GM23338 (cell line): ENCODE measurements around the gene AP2A2. TPM values are rescaled to one million over a fixed set of nuclear protein-coding genes. Genes with fewer than 3 reads are reported as not detected.
A peak's percentile ranks its signal among the peaks of the same experiment; 100 is the strongest.

Experiments
- ATAC-seq: fragments of 200-7000 bp; cut with Tn5 transposase; 3 replicates; pipeline ENCODE4 v1.9.1; 2020
- DNase-seq: peaks from one replicate; pipeline ENCODE4 v3.0.0-alpha.2; 2015; ENCODE audit warnings: low spot score
- H2AFZ ChIP-seq: fragments of 200-600 bp; sonication (generic); 2 replicates; pipeline ENCODE4 v1.8.0; 2016; ENCODE audit warnings: antibody characterized with exemption, mild to moderate bottlenecking, moderate library complexity
- H3F3A ChIP-seq: fragments of 200-600 bp; sonication (generic); replicated peaks from 2 replicates; pipeline ENCODE4 v1.8.0; 2017; ENCODE audit warnings: antibody characterized with exemption, mixed run types, low read depth
- H3K27ac ChIP-seq: fragments of 200-600 bp; sonication (generic); 2 replicates; pipeline ENCODE4 v1.6.1; 2016; ENCODE audit warnings: low read depth
- H3K27me3 ChIP-seq: fragments of 200-600 bp; sonication (generic); 2 replicates; pipeline ENCODE4 v1.8.0; 2016; ENCODE audit warnings: mild to moderate bottlenecking, mixed run types, moderate library complexity; ENCODE audit not compliant: insufficient read depth
- H3K36me3 ChIP-seq: fragments of 200-600 bp; sonication (generic); 2 replicates; pipeline ENCODE4 v1.8.0; 2016; ENCODE audit warnings: mild to moderate bottlenecking; ENCODE audit not compliant: insufficient read depth
- H3K4me1 ChIP-seq: fragments of 200-600 bp; sonication (generic); 2 replicates; pipeline ENCODE4 v1.8.0; 2016; ENCODE audit warnings: mild to moderate bottlenecking, moderate library complexity; ENCODE audit not compliant: insufficient read depth
- H3K4me2 ChIP-seq: fragments of 200-600 bp; sonication (generic); 2 replicates; pipeline ENCODE4 v1.7.1; 2017; ENCODE audit warnings: mixed run types
- H3K4me3 ChIP-seq: fragments of 200-600 bp; sonication (generic); 2 replicates; pipeline ENCODE4 v1.6.1; 2016; ENCODE audit warnings: mixed run types
- H3K79me2 ChIP-seq: fragments of 200-600 bp; sonication (generic); replicated peaks from 2 replicates; pipeline ENCODE4 v1.8.0; 2017; ENCODE audit warnings: mild to moderate bottlenecking; ENCODE audit not compliant: insufficient read depth
- H3K9me2 ChIP-seq: fragments of 200-600 bp; sonication (generic); 2 replicates; pipeline ENCODE4 v1.8.0; 2017; ENCODE audit not compliant: insufficient read depth
- H4K20me1 ChIP-seq: fragments of 200-600 bp; sonication (generic); replicated peaks from 2 replicates; pipeline ENCODE4 v1.8.0; 2017; ENCODE audit warnings: mild to moderate bottlenecking; ENCODE audit not compliant: insufficient read depth
- H3K27ac Mint-ChIP-seq: 2 replicates; pipeline ENCODE4 v1.8.0; 2020; ENCODE audit warnings: inconsistent platforms, mild to moderate bottlenecking, moderate library complexity, mixed read lengths
- H3K27me3 Mint-ChIP-seq: 3 replicates; pipeline ENCODE4 v1.8.0; 2022; ENCODE audit warnings: low read depth, mild to moderate bottlenecking, moderate library complexity, mixed read lengths, inconsistent platforms; ENCODE audit not compliant: insufficient read depth, poor library complexity
- H3K36me3 Mint-ChIP-seq: 3 replicates; pipeline ENCODE4 v1.8.0; 2021; ENCODE audit warnings: low read depth, mild to moderate bottlenecking, inconsistent platforms, moderate library complexity, mixed read lengths
- H3K4me1 Mint-ChIP-seq: 3 replicates; pipeline ENCODE4 v1.8.0; 2020; ENCODE audit warnings: mild to moderate bottlenecking, inconsistent platforms, mixed read lengths
- H3K4me3 Mint-ChIP-seq: 3 replicates; pipeline ENCODE4 v1.8.0; 2021; ENCODE audit warnings: moderate library complexity, mild to moderate bottlenecking, inconsistent platforms, mixed read lengths
- H3K9me3 Mint-ChIP-seq: 3 replicates; pipeline ENCODE4 v1.8.0; 2020; ENCODE audit warnings: moderate library complexity, mild to moderate bottlenecking, inconsistent platforms, mixed read lengths
- EZH2phosphoT487 ChIP-seq: fragments of 200-600 bp; sonication (generic); IDR thresholded peaks from one replicate; pipeline ENCODE4 v1.8.1; 2018; ENCODE audit warnings: antibody characterized with exemption; ENCODE audit not compliant: unreplicated experiment
- NANOG ChIP-seq: IDR thresholded peaks from 2 replicates; pipeline ENCODE4 v1.6.1; 2016; ENCODE audit warnings: antibody characterized with exemption, borderline replicate concordance
- REST ChIP-seq: IDR thresholded peaks from one replicate; pipeline ENCODE4 v1.6.1; 2018; ENCODE audit warnings: antibody characterized with exemption; ENCODE audit not compliant: unreplicated experiment
- STAT1 ChIP-seq: IDR thresholded peaks from one replicate; pipeline ENCODE4 v1.6.1; 2016; ENCODE audit warnings: antibody characterized with exemption; ENCODE audit not compliant: unreplicated experiment
- ZNF114 ChIP-seq: fragments of 250-450 bp; sonication (Bioruptor Pico); IDR thresholded peaks from 2 replicates; pipeline ENCODE4 v1.5.0; 2020; ENCODE audit warnings: mild to moderate bottlenecking, moderate library complexity
- ZNF331 ChIP-seq: fragments of 250-450 bp; sonication (Bioruptor Pico); IDR thresholded peaks from 2 replicates; pipeline ENCODE4 v1.5.0; 2020; ENCODE audit warnings: low read depth, mild to moderate bottlenecking, moderate library complexity
- ZNF462 ChIP-seq: fragments of 250-450 bp; sonication (Bioruptor Pico); IDR thresholded peaks from 2 replicates; pipeline ENCODE4 v1.5.0; 2020; ENCODE audit warnings: mild to moderate bottlenecking, moderate library complexity
- polyA plus RNA-seq: library from polyadenylated mRNA; unstranded; fragments of >200 nt; fragmentation: Nextera tagmentation; extraction: Ambion mirVana; gene quantifications from 2 replicates; pipeline ENCODE4 v1.2.1, GENCODE V29; 2016
- total RNA-seq: library from RNA; depleted of rRNA; stranded (reverse); fragments of >200 nt; shearing (Covaris generic); gene quantifications from 2 replicates; pipeline ENCODE4 v1.2.3, GENCODE V29; 2014

The AP2A2 gene
- total and polyA plus RNA-seq, 2 experiments from 2014 or later, result 23.7 to 47.5 TPM

DNA sequence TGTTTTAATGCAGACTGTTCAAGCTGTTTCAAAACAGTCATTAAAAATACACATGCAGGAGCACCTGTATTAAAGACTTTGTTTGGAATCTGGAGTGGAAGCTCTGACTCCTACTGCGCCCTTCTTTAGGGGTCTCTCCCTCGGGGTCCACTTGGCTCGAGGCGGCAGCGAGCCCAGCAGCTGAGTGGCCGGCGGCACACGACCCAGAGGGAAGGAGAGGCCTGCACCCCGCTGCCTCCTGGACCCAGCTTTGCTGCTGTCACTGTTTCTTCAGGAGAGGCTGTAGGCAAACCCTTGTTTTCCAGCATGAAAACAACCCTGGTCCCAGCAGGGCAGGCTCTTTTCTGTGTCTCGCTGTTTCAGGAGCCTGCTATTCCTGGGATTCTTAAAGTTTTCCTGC lies 81.6 kb downstream of the AP2A2 start:
- no peak overlapping the region for H3K4me2 ChIP-seq
- H3K27ac ChIP-seq, result 0 out of 2 replicates have a peak overlapping the region, but pooled peaks have one; percentile 50
- peaks cover 7% of the 10 kb centered on the region for H3K27me3 Mint-ChIP-seq
- no peaks in the 10 kb centered on the region for H3K27me3 ChIP-seq
- no peak overlapping the region for H3K4me3 ChIP-seq
- no peaks in the 10 kb centered on the region; the same call in 1 of the 3 replicates for H3K9me3 Mint-ChIP-seq
- TF ChIP-seq REST (no peak), ZNF462 (CRISPR knock-in tag) (no peak), STAT1 (no peak), NANOG (no peak), ZNF331 (CRISPR knock-in tag) (no peak), ZNF114 (CRISPR knock-in tag) (no peak), EZH2phosphoT487 (no peak)
- H3K4me1 ChIP-seq, result no peaks in the 10 kb centered on the region
- no peak overlapping the region for H3K4me3 Mint-ChIP-seq
- H3K27ac Mint-ChIP-seq, result no peak overlapping the region
- no peak for DNase-seq
- no peaks in the 10 kb centered on the region for H3K79me2 ChIP-seq
- H3K4me1 Mint-ChIP-seq, result no peaks in the 10 kb centered on the region; the same call in 2 of the 3 replicates
- H2AFZ ChIP-seq, result no peak overlapping the region
- no peaks in the 10 kb centered on the region for H3F3A ChIP-seq
- H4K20me1 ChIP-seq, result peaks cover 12% of the 10 kb centered on the region
- peaks cover 11% of the 10 kb centered on the region; the same call in 1 of the 2 replicates for H3K36me3 ChIP-seq
- H3K36me3 Mint-ChIP-seq, result peaks cover 45% of the 10 kb centered on the region
- ATAC-seq, result no peak
- H3K9me2 ChIP-seq, result no peaks in the 10 kb centered on the region
